GM23248 (cell line): ENCODE data around the gene C10orf90.

Experiments used
- EZH2 ChIP-seq: fragments of 200-600 bp; sonication (generic); IDR thresholded peaks from 2 replicates; pipeline ENCODE4 v1.6.1; 2018; ENCODE audit warnings: antibody characterized with exemption, mild to moderate bottlenecking; ENCODE audit not compliant: insufficient read depth, poor library complexity, severe bottlenecking
- EZH2phosphoT487 ChIP-seq: fragments of 200-600 bp; sonication (generic); IDR thresholded peaks from 2 replicates; pipeline ENCODE4 v1.6.1; 2018; ENCODE audit warnings: antibody characterized with exemption, moderate library complexity, mild to moderate bottlenecking, low read depth; ENCODE audit not compliant: insufficient read depth

GRCh38 chr10:126580873-126581647, 89.4 kb downstream of the C10orf90 start:
- TF ChIP-seq EZH2phosphoT487 (no peak), EZH2 (no peak)
